Endothelial cell (in vitro differentiated cells): ENCODE measurements around the gene MAN1A2. TPM values are rescaled to one million over a fixed set of nuclear protein-coding genes. Genes with fewer than 3 reads are reported as not detected.

Experiments
- DNase-seq: peaks from one replicate; pipeline ENCODE4 v3.0.0; 2021; ENCODE audit warnings: low spot score
- H3K27ac Mint-ChIP-seq: one replicate; pipeline ENCODE4 v1.8.0; 2021; ENCODE audit warnings: mixed read lengths, inconsistent platforms; ENCODE audit not compliant: unreplicated experiment
- H3K27me3 Mint-ChIP-seq: one replicate; pipeline ENCODE4 v1.8.0; 2021; ENCODE audit warnings: mild to moderate bottlenecking, moderate library complexity, mixed read lengths, inconsistent platforms; ENCODE audit not compliant: unreplicated experiment
- H3K36me3 Mint-ChIP-seq: one replicate; pipeline ENCODE4 v1.8.0; 2021; ENCODE audit warnings: mild to moderate bottlenecking, low read depth, mixed read lengths, inconsistent platforms; ENCODE audit not compliant: unreplicated experiment
- H3K4me1 Mint-ChIP-seq: one replicate; pipeline ENCODE4 v1.8.0; 2021; ENCODE audit warnings: mild to moderate bottlenecking, mixed read lengths, inconsistent platforms; ENCODE audit not compliant: unreplicated experiment
- H3K4me3 Mint-ChIP-seq: one replicate; pipeline ENCODE4 v1.8.0; 2021; ENCODE audit warnings: mild to moderate bottlenecking, mixed read lengths, inconsistent platforms; ENCODE audit not compliant: unreplicated experiment
- H3K9me3 Mint-ChIP-seq: one replicate; pipeline ENCODE4 v1.8.0; 2021; ENCODE audit warnings: mixed read lengths, inconsistent platforms; ENCODE audit not compliant: unreplicated experiment
- CTCF ChIP-seq: fragments of 200-600 bp; sonication (generic); IDR thresholded peaks from one replicate; pipeline ENCODE4 v1.5.0; 2021; ENCODE audit warnings: antibody characterized with exemption; ENCODE audit not compliant: unreplicated experiment
- total RNA-seq: library from RNA; stranded (reverse); fragmentation: NEBNext Ultra II Directional; extraction: Animal tissue kit (Norgen Biotek cat#: 25700); gene quantifications from one replicate; pipeline ENCODE4 v1.2.1, GENCODE V29; 2021; ENCODE audit not compliant: unreplicated experiment

MAN1A2 gene
- total RNA-seq, 1 donor from 2014 or later: 36.4 TPM

- no peaks in the 10 kb centered on the region for H3K36me3 Mint-ChIP-seq
- H3K27ac Mint-ChIP-seq: no peak overlapping the region
- peak; percentile 70 for TF ChIP-seq CTCF
- H3K9me3 Mint-ChIP-seq: no peaks in the 10 kb centered on the region
- H3K4me1 Mint-ChIP-seq: no peaks in the 10 kb centered on the region
- peak; percentile 46 for DNase-seq
- no peaks in the 10 kb centered on the region for H3K27me3 Mint-ChIP-seq
- no peak overlapping the region for H3K4me3 Mint-ChIP-seq
Observed at GRCh38 chr1:117534995-117535467, 167.8 kb downstream of the MAN1A2 start.

- H3K27ac Mint-ChIP-seq: no peak overlapping the region
- TF ChIP-seq CTCF: no peak
- no peaks in the 10 kb centered on the region for H3K36me3 Mint-ChIP-seq
- no peaks in the 10 kb centered on the region for H3K27me3 Mint-ChIP-seq
- no peak overlapping the region for H3K4me3 Mint-ChIP-seq
- no peaks in the 10 kb centered on the region for H3K4me1 Mint-ChIP-seq
- no peak for DNase-seq
- H3K9me3 Mint-ChIP-seq: no peaks in the 10 kb centered on the region
Observed at GRCh38 chr1:117535821-117536220, 168.6 kb downstream of the MAN1A2 start.

GRCh38 chr1:117537291-117537920 is 170.2 kb downstream of the MAN1A2 start:
- Mint-ChIP-seq H3K9me3 (no peaks in the 10 kb centered on the region), H3K4me1 (no peaks in the 10 kb centered on the region), H3K27me3 (no peaks in the 10 kb centered on the region), H3K27ac (no peak overlapping the region), H3K4me3 (no peak overlapping the region), H3K36me3 (no peaks in the 10 kb centered on the region)
- no peak for TF ChIP-seq CTCF
- DNase-seq: peak; percentile 25

GRCh38 chr1:117540532-117540931 is 173.3 kb downstream of the MAN1A2 start:
- Mint-ChIP-seq H3K4me3 (no peak overlapping the region), H3K27me3 (no peaks in the 10 kb centered on the region), H3K36me3 (no peaks in the 10 kb centered on the region), H3K4me1 (peaks cover 13% of the 10 kb centered on the region), H3K9me3 (no peaks in the 10 kb centered on the region), H3K27ac (no peak overlapping the region)
- no peak for TF ChIP-seq CTCF
- DNase-seq: no peak

GRCh38 chr1:117541003-117541402 is 173.8 kb downstream of the MAN1A2 start:
- peaks cover 13% of the 10 kb centered on the region for H3K4me1 Mint-ChIP-seq
- H3K27ac Mint-ChIP-seq: no peak overlapping the region
- no peaks in the 10 kb centered on the region for H3K36me3 Mint-ChIP-seq
- H3K27me3 Mint-ChIP-seq: no peaks in the 10 kb centered on the region
- H3K4me3 Mint-ChIP-seq: no peak overlapping the region
- H3K9me3 Mint-ChIP-seq: no peaks in the 10 kb centered on the region
- no peak for DNase-seq
- TF ChIP-seq CTCF: no peak
